HS-5 (cell line): Measurements from ENCODE around the gene ZBTB42.

Experiments used
- DNase-seq: peaks from one replicate; pipeline ENCODE4 v3.0.0-alpha.2; 2012; ENCODE audit warnings: low read depth

Gene ZBTB42

DNA sequence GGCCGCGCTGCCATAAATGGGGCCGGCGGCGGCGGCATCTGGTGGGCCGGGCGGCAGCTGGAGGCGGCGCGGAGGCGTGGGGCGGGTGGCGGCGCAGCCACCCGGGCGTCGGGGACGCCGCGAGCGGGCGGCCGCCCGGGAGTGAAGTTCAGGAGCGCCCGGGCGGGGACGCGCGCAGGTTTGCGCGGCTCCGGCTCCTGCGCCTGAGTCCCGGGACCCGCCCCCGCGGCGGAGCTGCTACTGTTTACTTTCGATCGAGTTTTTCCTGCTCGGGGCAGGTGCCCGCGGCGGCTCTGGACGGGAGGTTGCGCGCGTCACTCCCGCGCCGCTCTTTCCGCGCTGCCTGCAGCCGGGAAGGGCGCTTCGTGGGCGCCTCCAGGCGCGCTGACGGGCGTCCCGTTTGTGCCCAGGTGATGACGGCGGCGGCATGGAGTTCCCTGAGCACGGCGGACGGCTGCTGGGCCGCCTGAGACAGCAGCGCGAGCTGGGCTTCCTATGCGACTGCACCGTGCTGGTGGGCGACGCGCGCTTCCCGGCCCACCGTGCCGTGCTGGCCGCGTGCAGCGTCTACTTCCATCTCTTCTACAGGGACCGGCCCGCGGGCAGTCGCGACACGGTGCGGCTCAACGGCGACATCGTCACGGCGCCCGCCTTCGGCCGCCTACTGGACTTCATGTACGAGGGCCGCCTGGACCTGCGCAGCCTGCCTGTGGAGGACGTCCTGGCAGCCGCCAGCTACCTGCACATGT, at the start of gene ZBTB42:
TSS of gene ZBTB42 (plus strand) at position 331 of the 749 bp plus-strand sequence. CDS start at position 428, 97 bp downstream.
- DNase-seq, result peak; percentile 4

GRCh38 chr14:104751539-104752422, 49.1 kb upstream of the ZBTB42 start:
- no peak for DNase-seq

- DNase-seq, result no peak
Observed at GRCh38 chr14:104752423-104752734, 48.5 kb upstream of the ZBTB42 start.

- DNase-seq, result peak; percentile 89
Observed at GRCh38 chr14:104752735-104753527, 48.0 kb upstream of the ZBTB42 start, which contains the start of gene SIVA1. Gene SIVA1, plus strand, starts transcription at chr14:104753147. Its CDS starts 55 bp downstream, at chr14:104753202.

DNA sequence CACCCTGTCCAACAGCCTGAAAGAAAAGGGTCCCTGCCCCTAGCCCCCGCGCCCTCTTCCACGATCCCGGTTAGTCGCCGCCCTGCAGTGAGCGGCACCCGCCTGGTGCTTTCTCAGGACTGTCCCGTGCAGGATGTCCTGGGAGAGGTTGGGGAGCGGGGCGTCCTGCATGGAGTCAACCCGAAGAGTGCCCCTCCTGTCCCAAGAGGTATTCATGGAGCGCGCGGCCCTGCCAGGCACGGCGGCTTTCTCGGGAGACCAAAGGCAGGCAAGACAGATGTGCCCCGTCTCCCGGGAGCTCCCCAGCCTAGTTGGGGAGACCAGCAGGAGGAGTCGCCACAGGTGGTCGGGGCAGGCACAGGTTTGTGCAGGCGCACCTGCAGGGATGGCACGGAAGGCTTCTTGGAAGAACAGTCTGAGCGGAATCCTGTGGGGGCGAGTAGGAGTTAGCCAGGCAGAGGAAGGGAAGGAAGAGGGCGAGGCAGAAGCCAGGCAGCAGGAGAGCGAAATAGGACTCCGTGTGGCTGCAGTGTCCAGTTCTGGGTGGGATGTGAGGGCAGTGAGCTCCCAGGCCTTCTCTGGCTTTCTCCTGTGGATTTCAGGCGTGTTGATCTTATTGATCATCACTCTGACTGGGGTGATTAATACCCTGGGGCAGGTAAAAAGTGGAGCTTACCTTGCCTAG, 47.2 kb upstream of the ZBTB42 start:
- DNase-seq, result no peak

- DNase-seq, result no peak
Observed at GRCh38 chr14:104754213-104754851, 46.6 kb upstream of the ZBTB42 start.

- no peak for DNase-seq
Observed at GRCh38 chr14:104755621-104756020, 45.3 kb upstream of the ZBTB42 start.

GRCh38 chr14:104756477-104757237, 44.2 kb upstream of the ZBTB42 start:
- no peak for DNase-seq

DNA sequence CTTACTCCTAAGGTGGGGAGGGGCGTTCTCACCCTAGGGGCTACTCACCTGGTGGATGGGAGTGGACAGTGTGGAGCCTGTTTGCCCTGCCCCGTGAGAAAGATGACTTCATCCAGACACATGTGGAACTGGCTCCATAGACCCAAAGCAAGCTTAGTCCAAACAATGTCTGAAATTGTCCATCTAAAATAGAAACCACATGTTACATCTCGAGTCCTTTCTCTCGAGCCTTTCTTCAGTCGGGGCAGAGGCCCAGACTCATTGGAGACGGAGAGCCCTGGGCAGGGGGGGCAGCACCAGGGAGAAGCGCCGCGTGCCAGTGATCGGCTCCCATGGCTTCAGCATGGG, 43.7 kb upstream of the ZBTB42 start:
- DNase-seq, result no peak

- DNase-seq, result no peak
Observed at GRCh38 chr14:104757681-104758392, 43.1 kb upstream of the ZBTB42 start.

DNA sequence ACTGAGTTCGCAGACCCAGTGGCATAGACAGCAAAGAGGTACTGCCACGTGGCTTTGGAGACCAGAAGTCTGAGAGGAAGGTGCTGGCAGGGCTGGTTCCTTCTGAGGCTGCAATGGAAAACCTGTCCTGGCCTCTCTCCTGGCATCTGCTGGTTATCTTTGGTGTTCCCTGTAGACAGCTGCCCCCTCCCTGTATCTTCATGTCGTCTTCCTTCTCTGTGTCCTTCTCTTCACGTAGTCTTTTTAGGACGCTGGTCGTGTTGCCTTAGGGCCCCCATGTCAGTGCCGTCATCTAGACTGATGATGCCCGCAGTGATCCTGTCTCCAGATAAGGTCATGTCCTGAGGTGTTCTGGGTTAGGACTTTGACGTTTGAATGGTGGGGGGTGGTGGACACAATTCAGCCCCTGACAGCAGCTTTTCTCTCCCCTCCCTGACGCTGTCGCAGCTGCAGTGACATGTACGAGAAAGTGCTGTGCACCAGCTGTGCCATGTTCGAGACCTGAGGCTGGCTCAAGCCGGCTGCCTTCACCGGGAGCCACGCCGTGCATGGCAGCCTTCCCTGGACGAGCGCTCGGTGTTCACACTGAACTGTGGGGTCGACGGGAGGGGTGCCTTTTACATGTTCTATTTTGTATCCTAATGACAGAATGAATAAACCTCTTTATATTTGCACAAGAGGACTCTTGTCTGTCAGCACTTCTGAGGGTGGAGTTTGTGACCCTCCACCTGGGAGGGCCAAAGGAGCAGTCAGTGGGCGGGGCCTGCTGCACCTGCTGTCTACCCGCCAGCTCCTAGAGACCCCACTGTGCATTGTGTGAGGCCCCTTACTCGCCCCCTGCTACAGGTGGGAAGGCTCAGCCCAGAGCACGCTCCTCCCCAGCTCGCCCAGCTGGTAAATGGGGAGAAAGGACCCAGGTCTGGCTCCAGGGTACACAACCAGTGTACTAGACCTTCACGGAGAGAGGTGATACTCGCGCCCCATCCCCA, 41.6 kb upstream of the ZBTB42 start:
- no peak for DNase-seq

DNA sequence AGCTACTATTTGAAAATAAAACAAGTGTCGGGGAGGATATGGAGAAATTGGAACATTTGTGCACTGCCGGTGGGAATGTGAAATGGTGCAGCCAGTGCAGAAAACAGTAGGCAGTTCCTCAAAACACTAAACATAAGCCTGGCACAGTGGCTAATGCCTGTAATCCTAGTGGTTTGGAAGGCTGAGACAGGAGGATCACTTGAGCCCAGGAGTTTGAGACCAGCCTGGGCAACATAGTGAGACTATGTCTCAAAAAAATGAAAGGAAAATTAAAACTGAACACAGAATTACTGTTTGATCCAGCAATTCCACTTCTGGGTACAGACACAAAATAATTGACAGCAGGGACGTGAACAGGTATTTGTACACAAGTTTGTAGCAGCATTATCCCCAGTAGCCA, 35.4 kb upstream of the ZBTB42 start:
- no peak for DNase-seq

GRCh38 chr14:104766256-104766862, 34.5 kb upstream of the ZBTB42 start:
- no peak for DNase-seq

GRCh38 chr14:104766863-104767633, 33.9 kb upstream of the ZBTB42 start:
- no peak for DNase-seq

DNA sequence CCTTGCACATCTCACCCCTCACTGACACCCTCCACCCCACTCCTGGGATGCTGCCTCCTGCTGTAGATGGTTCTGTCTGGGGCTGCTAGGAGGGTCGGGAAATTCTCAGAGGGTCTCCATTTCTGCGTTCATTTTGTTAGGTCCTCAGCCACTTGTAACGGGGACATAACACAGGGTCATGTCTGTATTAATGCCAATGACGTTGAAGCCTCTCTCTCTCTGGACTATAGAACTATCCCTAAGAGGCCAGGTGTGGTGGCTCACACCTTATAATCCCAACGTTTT, 33.3 kb upstream of the ZBTB42 start:
- no peak for DNase-seq

- peak; percentile 14 for DNase-seq
Observed at GRCh38 chr14:104768437-104769323, 32.2 kb upstream of the ZBTB42 start.
